CMK (cell line): ENCODE results near the gene ZNF507.
A peak's percentile ranks its signal among the peaks of the same experiment; 100 is the strongest.
"Not testable (repeated sequence)": the region's sequence is repeated elsewhere in the genome, so short reads cannot be mapped to it uniquely, and the experiment has no call there.

Source experiments
- DNase-seq: peaks from one replicate; pipeline ENCODE4 v3.0.0-alpha.2; 2010; ENCODE audit warnings: low read depth

Gene ZNF507

DNA sequence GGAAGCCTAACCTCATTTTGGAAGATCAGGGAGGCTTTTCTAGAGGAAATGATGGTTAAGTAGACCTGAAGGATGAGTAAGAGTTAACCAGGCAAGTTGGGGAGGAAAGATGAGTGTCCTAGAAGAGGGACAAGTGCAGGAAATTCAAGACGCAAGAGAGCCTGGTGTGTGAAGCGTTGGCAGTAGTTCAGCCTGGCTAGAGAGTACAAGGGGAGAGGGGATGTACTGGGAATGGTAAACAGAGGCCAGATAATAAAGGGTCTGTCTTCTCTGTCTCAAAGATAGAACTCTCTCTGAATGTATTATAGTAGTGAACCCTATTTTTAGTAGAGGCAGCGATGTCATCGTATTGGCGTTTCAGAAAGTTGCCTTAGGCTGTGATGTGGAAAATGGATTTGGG lies 69.8 kb downstream of the ZNF507 start:
- DNase-seq = no peak

- DNase-seq = no peak
Observed at GRCh38 chr19:32415669-32416068, 70.3 kb downstream of the ZNF507 start.

- no peak for DNase-seq
Observed at GRCh38 chr19:32416749-32417456, 71.5 kb downstream of the ZNF507 start.

- DNase-seq = no peak
Observed at GRCh38 chr19:32418155-32418554, 72.7 kb downstream of the ZNF507 start.

- DNase-seq = peak; percentile 73
Observed at GRCh38 chr19:32421589-32422361, 76.4 kb downstream of the ZNF507 start.

DNA sequence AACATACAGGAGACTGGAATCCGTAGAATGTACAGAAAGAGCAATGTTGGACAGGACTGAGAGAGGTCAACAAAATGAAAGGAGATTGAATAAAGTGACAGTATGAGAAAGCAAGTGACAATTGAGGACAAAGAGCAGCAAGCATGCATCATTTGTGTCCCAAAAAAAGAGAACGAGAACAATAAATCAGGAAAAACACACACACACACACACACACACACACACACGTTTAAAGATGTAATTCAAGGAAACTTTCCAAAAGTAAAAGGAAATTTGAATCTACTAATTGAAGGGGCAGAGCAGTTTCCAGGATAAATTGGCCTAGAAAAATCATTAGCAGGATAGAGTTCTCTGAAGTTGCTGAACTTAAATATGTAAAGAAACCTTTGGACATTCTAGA lies 77.0 kb downstream of the ZNF507 start:
- no peak for DNase-seq

DNA sequence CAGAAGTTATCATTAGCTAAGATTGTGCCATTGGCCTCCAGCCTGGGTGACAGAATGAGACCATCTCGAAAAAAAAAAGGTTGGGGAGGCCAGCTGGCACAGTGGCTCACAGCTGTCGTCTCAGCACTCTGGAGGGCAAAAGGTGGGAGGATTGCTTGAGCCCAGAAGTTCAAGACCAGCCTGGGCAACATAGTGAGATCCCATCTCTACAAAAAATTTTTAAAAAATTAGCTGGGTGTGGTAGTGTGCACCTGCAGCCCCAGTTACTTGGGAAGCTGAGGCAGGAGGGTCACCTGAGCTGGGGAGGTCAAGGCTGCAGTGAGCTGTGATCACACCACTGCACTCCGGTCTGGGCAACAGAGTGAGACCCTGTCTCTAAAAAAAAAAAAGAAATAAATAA lies 78.5 kb downstream of the ZNF507 start:
- not testable (repeated sequence) for DNase-seq

GRCh38 chr19:32427536-32427935 lies 82.1 kb downstream of the ZNF507 start:
- DNase-seq = no peak

GRCh38 chr19:32436692-32437091 lies 91.3 kb downstream of the ZNF507 start:
- no peak for DNase-seq

- no peak for DNase-seq
Observed at GRCh38 chr19:32437096-32437495, 91.7 kb downstream of the ZNF507 start.
